HG03095 (cell line): ENCODE results near the gene NFIC.
"Not testable (repeated sequence)": the region's sequence is repeated elsewhere in the genome, so short reads cannot be mapped to it uniquely, and the experiment has no call there.

Experiments used
- ATAC-seq: cut with Tn5 transposase; IDR thresholded peaks from one replicate; pipeline ENCODE4 v1.9.1; 2021; ENCODE audit warnings: moderate library complexity; ENCODE audit not compliant: unreplicated experiment

Gene NFIC

GRCh38 chr19:3506384-3507340 lies 140.3 kb downstream of the NFIC start:
- no peak for ATAC-seq

- ATAC-seq: no peak
Measured at GRCh38 chr19:3507371-3508120, 141.2 kb downstream of the NFIC start.

GRCh38 chr19:3508121-3508661 lies 141.8 kb downstream of the NFIC start:
- ATAC-seq: not testable (repeated sequence)

GRCh38 chr19:3508771-3509535 lies 142.6 kb downstream of the NFIC start:
- no peak for ATAC-seq

- ATAC-seq: no peak
Measured at GRCh38 chr19:3509566-3509989, 143.2 kb downstream of the NFIC start.

GRCh38 chr19:3510727-3511126 lies 144.3 kb downstream of the NFIC start:
- no peak for ATAC-seq

- ATAC-seq: no peak
Measured at GRCh38 chr19:3511506-3512251, 145.3 kb downstream of the NFIC start.

- no peak for ATAC-seq
Measured at GRCh38 chr19:3512562-3513228, 146.3 kb downstream of the NFIC start.

GRCh38 chr19:3513229-3514140 lies 147.1 kb downstream of the NFIC start:
- ATAC-seq: no peak

GRCh38 chr19:3514930-3515329 lies 148.5 kb downstream of the NFIC start:
- no peak for ATAC-seq

- ATAC-seq: no peak
Measured at GRCh38 chr19:3515891-3516422, 149.6 kb downstream of the NFIC start.

GRCh38 chr19:3516675-3517207 lies 150.4 kb downstream of the NFIC start:
- no peak for ATAC-seq

- no peak for ATAC-seq
Measured at GRCh38 chr19:3517638-3518037, 151.3 kb downstream of the NFIC start.

- ATAC-seq: no peak
Measured at GRCh38 chr19:3518255-3518654, 151.9 kb downstream of the NFIC start.

GRCh38 chr19:3518659-3519058 lies 152.3 kb downstream of the NFIC start:
- ATAC-seq: no peak
